ENCODE results near the gene RASL10A. TPM values are rescaled to one million over a fixed set of nuclear protein-coding genes. Genes with fewer than 3 reads are reported as not detected.

Gene RASL10A
- total and polyA plus RNA-seq, 2 experiments from 2014 or later, result 0.33 to 6.3 TPM

GRCh38 chr22:29266564-29267461 lies 48.7 kb downstream of the RASL10A start:
- peaks cover 28% of the 10 kb centered on the region for H3K4me1 ChIP-seq (ENCODE audit: insufficient read depth)
- H3K36me3 ChIP-seq (replicated peaks; ENCODE audit: insufficient read depth, low read depth), result no peaks in the 10 kb centered on the region
- TF ChIP-seq EZH2 (IDR thresholded peaks at IDR 0.05; ENCODE audit: borderline replicate concordance), result no peak
- no peak for TF ChIP-seq CTCF (IDR thresholded peaks at IDR 0.05; ENCODE audit: poor library complexity)
- no peak for TF ChIP-seq EZH2phosphoT487 (IDR thresholded peaks at IDR 0.05; ENCODE audit: low read depth, severe bottlenecking, unreplicated experiment)
- H3K4me2 ChIP-seq, result peak overlapping the region; percentile 94
- 19% methylated on average over 13 of the region's 13 CpGs for WGBS (ENCODE audit: low lambda C conversion rate, missing lambda C conversion rate)
- H3K79me2 ChIP-seq, result peaks cover 54% of the 10 kb centered on the region
- no peaks in the 10 kb centered on the region for H3K27me3 ChIP-seq
- peak overlapping the region; percentile 39 for H3K4me3 ChIP-seq
- H3K27ac ChIP-seq, result peak overlapping the region; percentile 97
- no peaks in the 10 kb centered on the region for H3K9me2 ChIP-seq (replicated peaks; ENCODE audit: insufficient read depth)
- H2AFZ ChIP-seq, result peak overlapping the region; percentile 79
- H4K20me1 ChIP-seq (ENCODE audit: insufficient read depth, poor library complexity, severe bottlenecking), result peaks cover 33% of the 10 kb centered on the region
- H3K9me3 ChIP-seq (ENCODE audit: low read depth), result no peaks in the 10 kb centered on the region
- no peak for DNase-seq (ENCODE audit: low spot score)

- Histone ChIP-seq H3K9me2 (replicated peaks; ENCODE audit: insufficient read depth) (no peaks in the 10 kb centered on the region), H3K9me3 (ENCODE audit: low read depth) (no peaks in the 10 kb centered on the region), H3K79me2 (peaks cover 46% of the 10 kb centered on the region), H3K36me3 (replicated peaks; ENCODE audit: insufficient read depth, low read depth) (no peaks in the 10 kb centered on the region), H3K4me1 (ENCODE audit: insufficient read depth) (peaks cover 19% of the 10 kb centered on the region), H3K4me3 (no peak overlapping the region), H3K4me2 (peak overlapping the region; percentile 94), H2AFZ (no peak overlapping the region), H4K20me1 (ENCODE audit: insufficient read depth, poor library complexity, severe bottlenecking) (peaks cover 24% of the 10 kb centered on the region), H3K27me3 (no peaks in the 10 kb centered on the region), H3K27ac (no peak overlapping the region)
- no peak for DNase-seq (ENCODE audit: low spot score)
- no peak for TF ChIP-seq CTCF (IDR thresholded peaks at IDR 0.05; ENCODE audit: poor library complexity)
- TF ChIP-seq EZH2 (IDR thresholded peaks at IDR 0.05; ENCODE audit: borderline replicate concordance), result no peak
- TF ChIP-seq EZH2phosphoT487 (IDR thresholded peaks at IDR 0.05; ENCODE audit: low read depth, severe bottlenecking, unreplicated experiment), result no peak
- 93% methylated on average over 4 of the region's 4 CpGs for WGBS (ENCODE audit: low lambda C conversion rate, missing lambda C conversion rate)
Measured at GRCh38 chr22:29265929-29266328, 49.6 kb downstream of the RASL10A start.

DNA sequence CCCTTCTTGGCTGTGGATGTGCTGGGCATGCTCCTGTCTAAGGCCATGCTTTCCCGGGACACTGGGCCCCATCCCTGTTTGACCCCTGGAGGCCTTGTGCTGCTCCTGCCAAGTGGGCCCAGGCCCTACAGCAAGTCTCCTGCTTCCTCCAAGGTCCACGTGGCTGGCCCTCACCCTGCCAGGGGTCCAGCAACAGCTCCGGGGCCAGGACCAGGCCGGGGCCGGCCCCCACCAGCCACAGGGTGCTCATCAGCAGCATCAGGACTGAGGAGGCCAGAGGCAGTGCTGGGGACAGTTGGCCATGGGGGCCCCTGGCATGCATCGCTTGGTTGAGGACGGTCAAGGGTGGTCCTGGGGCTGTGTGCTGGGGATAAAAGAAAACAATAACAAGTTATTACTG lies 50.2 kb downstream of the RASL10A start:
- TF ChIP-seq CTCF (IDR thresholded peaks at IDR 0.05; ENCODE audit: poor library complexity) (no peak), EZH2phosphoT487 (IDR thresholded peaks at IDR 0.05; ENCODE audit: low read depth, severe bottlenecking, unreplicated experiment) (no peak), EZH2 (IDR thresholded peaks at IDR 0.05; ENCODE audit: borderline replicate concordance) (no peak)
- Histone ChIP-seq H3K79me2 (peaks cover 39% of the 10 kb centered on the region), H3K27ac (no peak overlapping the region), H3K4me2 (no peak overlapping the region), H2AFZ (no peak overlapping the region), H4K20me1 (ENCODE audit: insufficient read depth, poor library complexity, severe bottlenecking) (peaks cover 18% of the 10 kb centered on the region), H3K4me1 (ENCODE audit: insufficient read depth) (peaks cover 17% of the 10 kb centered on the region), H3K27me3 (no peaks in the 10 kb centered on the region), H3K9me3 (ENCODE audit: low read depth) (no peaks in the 10 kb centered on the region), H3K9me2 (replicated peaks; ENCODE audit: insufficient read depth) (no peaks in the 10 kb centered on the region), H3K4me3 (no peak overlapping the region), H3K36me3 (replicated peaks; ENCODE audit: insufficient read depth, low read depth) (no peaks in the 10 kb centered on the region)
- 96% methylated on average over 7 of the region's 7 CpGs for WGBS (ENCODE audit: low lambda C conversion rate, missing lambda C conversion rate)
- DNase-seq (ENCODE audit: low spot score), result no peak

Data from hepatocyte (in vitro differentiated cells).